Esophagus muscularis mucosa (tissue), 4 donors: ENCODE data around the gene FBXL19. TPM values are rescaled to one million over a fixed set of nuclear protein-coding genes. Genes with fewer than 3 reads are reported as not detected.

Experiments used
- DNase-seq: peaks from one replicate; pipeline ENCODE4 v3.0.0-alpha.2; 2017; ENCODE audit errors: extremely low spot score
- H3K27ac ChIP-seq, 4 donors: fragments of 200-600 bp; sonication (generic); replicated peaks in 1 of 4; 1 replicate in 3 of 4; 2 replicates in 1 of 4; pipeline ENCODE4 v1.5.1; 2016 to 2019; ENCODE audit warnings: mild to moderate bottlenecking in 1 of 4
- H3K27me3 ChIP-seq, 4 donors: fragments of 200-600 bp; sonication (generic); one replicate each; pipeline versions ENCODE4 v1.5.1 to v1.6.0; 2016 to 2019
- H3K36me3 ChIP-seq, 4 donors: fragments of 200-600 bp; sonication (generic); one replicate each; pipeline ENCODE4 v1.5.1; 2016 to 2019
- H3K4me1 ChIP-seq, 4 donors: fragments of 200-600 bp; sonication (generic); one replicate each; pipeline ENCODE4 v1.5.1; 2016 to 2019
- H3K4me3 ChIP-seq, 4 donors: fragments of 200-600 bp; sonication (generic); 1 replicate in 2 of 4; 2 replicates in 2 of 4; pipeline ENCODE4 v1.5.1; 2016 to 2019; ENCODE audit warnings: mild to moderate bottlenecking in 4 of 4, moderate library complexity in 1 of 4
- H3K9me3 ChIP-seq, 4 donors: fragments of 200-600 bp; sonication (generic); 1 replicate in 3 of 4; 2 replicates in 1 of 4; pipeline ENCODE4 v1.5.1; 2016 to 2019
- CTCF ChIP-seq, 3 experiments: fragments of 200-600 bp in 2 of 3; fragments of 450-650 bp in 1 of 3; sonication (generic) in 2 of 3; IDR thresholded peaks; one replicate each; pipeline ENCODE4 v1.5.1; 2017 to 2019; ENCODE audit warnings: antibody characterized with exemption in 3 of 3, mild to moderate bottlenecking in 2 of 3, moderate library complexity in 1 of 3
- EP300 ChIP-seq: sonication (generic); formaldehyde crosslinking; IDR thresholded peaks from one replicate; pipeline ENCODE4 v1.6.1; 2017; ENCODE audit warnings: antibody characterized with exemption
- POLR2A ChIP-seq: fragments of 450-650 bp; IDR thresholded peaks from one replicate; pipeline ENCODE4 v1.6.1; 2017; ENCODE audit warnings: antibody characterized with exemption, moderate library complexity, mild to moderate bottlenecking, low read depth
- POLR2AphosphoS5 ChIP-seq, 2 donors: sonication (generic); formaldehyde crosslinking; IDR thresholded peaks; one replicate each; pipeline ENCODE4 v1.6.1; 2017; ENCODE audit warnings: antibody characterized with exemption in 2 of 2
- WGBS: methylation state at CpG from one replicate; pipeline ENCODE4 v1.1.5; 2018; 5-methylcytosine and 5-hydroxymethylcytosine counted together
- intact Hi-C: fragments of 100-400 bp; cut with DNase I; formaldehyde crosslinking; loops from one replicate; pipeline ENCODE4 v1.15.1; 2023
- total RNA-seq, 4 donors: library from RNA; depleted of rRNA; stranded (reverse); fragments of >200 nt; gene quantifications; one replicate each; pipeline versions ENCODE4 v1.1.0 to v1.2.1, GENCODE V29; 2016

The FBXL19 gene
- total RNA-seq, 4 donors from 2014 or later = 12.1 to 28.1 (median 17.7) TPM

DNA sequence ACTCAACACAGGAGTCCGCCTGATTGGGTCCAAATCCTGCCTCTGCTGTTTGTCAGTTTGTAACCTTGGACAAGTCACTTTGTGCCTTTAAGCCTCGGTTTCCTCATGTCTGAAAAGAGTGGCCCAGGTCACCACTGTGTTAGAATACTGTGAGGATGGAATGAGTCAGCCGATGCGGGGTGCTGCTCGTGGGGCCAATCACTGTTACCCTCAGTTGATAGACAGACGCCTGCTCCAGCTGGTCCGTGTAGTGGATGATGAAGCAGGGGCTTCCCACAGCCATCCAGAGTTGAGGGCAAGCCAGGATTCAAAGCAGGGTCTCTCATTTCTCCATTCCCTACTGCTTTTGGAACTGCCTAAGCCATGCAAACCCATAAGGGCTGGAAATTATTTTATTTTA is 5.8 kb downstream of the FBXL19 start:
- intact Hi-C loops = no loop called here
- 100% methylated on average over 2 of the region's 7 CpGs for WGBS
- Histone ChIP-seq H3K27ac (no peak overlapping the region), H3K9me3 (no peaks in the 10 kb centered on the region), H3K4me1 (peaks cover 19 to 40% (median 27%) of the 10 kb centered on the region in 4 donors), H3K4me3 (no peak overlapping the region), H3K36me3 (peaks cover 20 to 85% (median 49%) of the 10 kb centered on the region in 4 donors), H3K27me3 (no peaks in the 10 kb centered on the region)
- DNase-seq = no peak
- no peak for TF ChIP-seq EP300
- no peak for TF ChIP-seq CTCF (IDR thresholded peaks at IDR 0.05)
- no peak for TF ChIP-seq POLR2AphosphoS5 (IDR thresholded peaks at IDR 0.05)

- Histone ChIP-seq H3K36me3 (peaks cover 20 to 85% (median 50%) of the 10 kb centered on the region in 4 donors), H3K4me3 (no peak overlapping the region), H3K9me3 (no peaks in the 10 kb centered on the region), H3K4me1 (peaks cover 11 to 36% (median 17%) of the 10 kb centered on the region in 4 donors), H3K27me3 (no peaks in the 10 kb centered on the region), H3K27ac (no peak overlapping the region)
- WGBS = 93% methylated on average over 35 of the region's 35 CpGs
- intact Hi-C loops = no loop called here
- TF ChIP-seq POLR2A = no peak
- TF ChIP-seq POLR2AphosphoS5 (IDR thresholded peaks at IDR 0.05) = no peak
- no peak for TF ChIP-seq CTCF (IDR thresholded peaks at IDR 0.05)
- TF ChIP-seq EP300 = no peak
- no peak for DNase-seq
Observed at GRCh38 chr16:30930160-30930571, 6.8 kb downstream of the FBXL19 start.

- TF ChIP-seq POLR2A = no peak
- H3K4me3 ChIP-seq = no peak overlapping the region
- peaks cover 20 to 85% (median 54%) of the 10 kb centered on the region in 4 donors for H3K36me3 ChIP-seq
- H3K9me3 ChIP-seq = no peaks in the 10 kb centered on the region
- DNase-seq = no peak
- 66% methylated on average over 12 of the region's 12 CpGs for WGBS
- no peak overlapping the region for H3K27ac ChIP-seq
- intact Hi-C loops = no loop called here
- H3K27me3 ChIP-seq = no peaks in the 10 kb centered on the region
- peaks cover 11 to 30% (median 12%) of the 10 kb centered on the region in 4 donors for H3K4me1 ChIP-seq
Observed at GRCh38 chr16:30931068-30931650, 7.8 kb downstream of the FBXL19 start.

DNA sequence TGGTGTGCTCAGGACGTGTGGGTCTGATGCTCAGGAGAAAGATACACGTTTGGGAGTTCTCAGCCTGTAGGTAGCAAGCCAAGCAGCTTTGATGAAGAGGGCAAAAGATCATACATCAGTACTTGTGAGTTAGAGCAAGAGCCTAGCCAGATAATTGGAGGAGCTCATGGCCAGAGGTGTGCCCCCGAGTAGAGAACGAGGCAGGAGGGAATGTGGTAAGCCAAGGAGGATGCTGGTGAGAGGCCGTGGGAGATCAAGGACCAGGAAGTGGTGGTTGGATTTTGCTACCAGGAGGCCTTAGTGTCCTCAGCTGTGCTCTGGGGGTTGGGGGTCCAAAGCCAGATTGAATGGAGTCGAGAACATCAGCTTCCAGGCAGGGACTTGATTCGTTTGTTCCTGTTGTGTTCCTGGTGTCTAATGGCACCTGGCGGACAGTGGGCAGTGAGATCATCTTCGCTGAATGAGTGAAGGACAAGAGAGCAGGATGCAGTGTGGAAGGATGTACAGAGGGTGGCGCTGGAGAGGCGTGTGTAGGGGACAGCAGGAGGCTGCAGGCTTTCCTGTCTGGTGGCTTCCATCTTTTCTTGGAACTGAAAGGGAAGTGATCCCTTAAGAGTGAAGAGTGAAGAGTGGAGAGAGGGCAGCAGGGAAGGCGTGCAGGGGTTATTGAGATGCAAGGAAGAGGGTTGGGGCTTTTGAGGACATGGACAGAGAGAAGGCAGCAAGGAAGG is 11.6 kb downstream of the FBXL19 start:
- intact Hi-C loops = no loop called here
- no peak for DNase-seq

More for the DNA sequence above, 11.6 kb downstream of the FBXL19 start:
- Histone ChIP-seq H3K4me1 (peaks cover 6 to 18% (median 12%) of the 10 kb centered on the region in 4 donors), H3K9me3 (no peaks in the 10 kb centered on the region), H3K27ac (peak overlapping the region in 2 of 4 donors; percentile 4 to 22), H3K27me3 (no peaks in the 10 kb centered on the region), H3K4me3 (no peak overlapping the region), H3K36me3 (peaks cover 20 to 74% (median 56%) of the 10 kb centered on the region in 4 donors)
- TF ChIP-seq POLR2A = no peak
- peak in 2 of 3 experiments; percentile 44 to 60 for TF ChIP-seq CTCF (IDR thresholded peaks at IDR 0.05)
- 62% methylated on average over 12 of the region's 12 CpGs for WGBS
